PC-9 (cell line): ENCODE results near the gene SPATS1. TPM values are rescaled to one million over a fixed set of nuclear protein-coding genes. Genes with fewer than 3 reads are reported as not detected.

Experiments used
- BruUV-seq: library from RNA; stranded (reverse); fragments of 400-500 nt; replicated peaks from 2 replicates; lab custom pipeline; 2021; lab: Mats Ljungman, UMichigan
- CTCF ChIA-PET: fragments of 300-600 bp; sonication (Branson Sonifier 250); formaldehyde crosslinking; loops from one replicate; lab custom pipeline; 2022; ENCODE audit warnings: antibody characterized with exemption; lab: Charles Lee
- POLR2A ChIA-PET: fragments of 300-600 bp; sonication (Branson Sonifier 250); formaldehyde crosslinking; loops from one replicate; lab custom pipeline; 2022; ENCODE audit warnings: antibody characterized with exemption; ENCODE audit not compliant: unreplicated experiment; lab: Charles Lee
- DNase-seq, 2 experiments: peaks; one replicate each; pipeline versions ENCODE4 v3.0.0 to v3.0.0-alpha.2; 2015 to 2022; ENCODE audit warnings: mixed read lengths in 1 of 2
- H2AFZ ChIP-seq: fragments of 200-600 bp; sonication (generic); 2 replicates; pipeline ENCODE4 v1.8.1; 2017; ENCODE audit warnings: antibody characterized with exemption
- H3F3A ChIP-seq: fragments of 200-600 bp; sonication (generic); 2 replicates; pipeline ENCODE4 v1.8.1; 2017; ENCODE audit warnings: antibody characterized with exemption, mild to moderate bottlenecking, low read depth; ENCODE audit not compliant: insufficient read depth
- H3K27ac ChIP-seq: fragments of 200-600 bp; sonication (generic); 2 replicates; pipeline ENCODE4 v1.6.1; 2016; ENCODE audit warnings: mixed run types
- H3K27me3 ChIP-seq: fragments of 200-600 bp; sonication (generic); 2 replicates; pipeline ENCODE4 v1.6.1; 2016; ENCODE audit warnings: low read depth, mixed run types; ENCODE audit not compliant: insufficient read depth
- H3K36me3 ChIP-seq: fragments of 200-600 bp; sonication (generic); 2 replicates; pipeline ENCODE4 v1.6.1; 2016; ENCODE audit warnings: low read depth, mixed run types
- H3K4me1 ChIP-seq: fragments of 200-600 bp; sonication (generic); replicated peaks from 2 replicates; pipeline ENCODE4 v1.6.1; 2016; ENCODE audit warnings: mixed run types; ENCODE audit not compliant: insufficient read depth
- H3K4me2 ChIP-seq: fragments of 200-600 bp; sonication (generic); 2 replicates; pipeline ENCODE4 v1.6.1; 2017; ENCODE audit warnings: mixed run types
- H3K4me3 ChIP-seq: fragments of 200-600 bp; sonication (generic); 2 replicates; pipeline ENCODE4 v1.6.1; 2016; ENCODE audit warnings: mixed run types
- H3K79me2 ChIP-seq: fragments of 200-600 bp; sonication (generic); 2 replicates; pipeline ENCODE4 v1.6.1; 2017; ENCODE audit warnings: low read depth, mixed run types
- H3K9me2 ChIP-seq: fragments of 200-600 bp; sonication (generic); 2 replicates; pipeline ENCODE4 v1.8.1; 2017; ENCODE audit warnings: mild to moderate bottlenecking; ENCODE audit not compliant: insufficient read depth
- H3K9me3 ChIP-seq: fragments of 200-600 bp; sonication (generic); 2 replicates; pipeline ENCODE4 v1.8.1; 2016; ENCODE audit warnings: low read depth; ENCODE audit not compliant: insufficient read depth
- H4K20me1 ChIP-seq: fragments of 200-600 bp; sonication (generic); 2 replicates; pipeline ENCODE4 v1.8.1; 2017; ENCODE audit not compliant: insufficient read depth
- EZH2 ChIP-seq: fragments of 200-600 bp; sonication (generic); IDR thresholded peaks from 2 replicates; pipeline ENCODE4 v1.8.0; 2017; ENCODE audit warnings: antibody characterized with exemption, low read depth
- intact Hi-C: fragments of 100-400 bp; cut with micrococcal nuclease; formaldehyde crosslinking; loops from one replicate; pipeline ENCODE4 v1.10.0; 2022; ENCODE audit not compliant: unreplicated experiment
- total RNA-seq: library from RNA; stranded (reverse); gene quantifications from 2 replicates; pipeline ENCODE4 v1.2.3, GENCODE V29; 2021
- TF ChIP-seq, protein P1 (sequence below): fragments of 200-600 bp; sonication (generic); conservative IDR thresholded peaks from 2 replicates; pipeline ENCODE4 v1.6.1; 2017; ENCODE audit warnings: mixed run types, antibody characterized with exemption, mild to moderate bottlenecking, moderate library complexity

The SPATS1 gene
- total RNA-seq, 1 experiment from 2014 or later, result not detected

DNA sequence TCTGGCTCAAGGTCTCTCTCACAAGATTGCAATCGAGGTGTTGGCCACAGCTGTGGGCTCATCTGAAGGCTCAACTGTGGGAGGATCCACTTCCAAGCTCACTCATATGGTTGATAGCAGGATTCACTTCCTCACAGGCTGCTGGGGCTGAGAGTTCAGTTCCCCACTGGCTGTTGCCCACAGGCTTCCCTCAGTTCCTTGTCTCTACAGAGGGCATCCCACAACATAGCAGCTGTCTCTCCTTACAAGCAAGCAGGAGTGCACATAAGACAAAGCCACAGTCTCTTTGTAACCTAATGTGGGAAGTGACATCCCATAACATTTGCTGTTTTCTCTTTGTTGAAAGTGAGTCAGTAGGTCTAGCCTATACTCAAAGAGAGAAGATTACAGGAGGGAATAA is 14.0 kb downstream of the SPATS1 start:
- Histone ChIP-seq H3K9me3 (no peaks in the 10 kb centered on the region), H3K9me2 (no peaks in the 10 kb centered on the region; the same call in 1 of the 2 replicates), H3K27ac (no peak overlapping the region), H3F3A (no peaks in the 10 kb centered on the region), H3K4me2 (no peak overlapping the region), H3K27me3 (peaks cover 19% of the 10 kb centered on the region), H4K20me1 (no peaks in the 10 kb centered on the region), H2AFZ (no peak overlapping the region), H3K79me2 (no peaks in the 10 kb centered on the region), H3K4me1 (no peaks in the 10 kb centered on the region), H3K4me3 (no peak overlapping the region), H3K36me3 (no peaks in the 10 kb centered on the region)
- BruUV-seq, result no TSS peak
- DNase-seq, result no peak
- intact Hi-C loops, result no loop called here
- CTCF ChIA-PET, result no interaction called here
- no peak for TF ChIP-seq EZH2
- TF ChIP-seq, protein P1, sequence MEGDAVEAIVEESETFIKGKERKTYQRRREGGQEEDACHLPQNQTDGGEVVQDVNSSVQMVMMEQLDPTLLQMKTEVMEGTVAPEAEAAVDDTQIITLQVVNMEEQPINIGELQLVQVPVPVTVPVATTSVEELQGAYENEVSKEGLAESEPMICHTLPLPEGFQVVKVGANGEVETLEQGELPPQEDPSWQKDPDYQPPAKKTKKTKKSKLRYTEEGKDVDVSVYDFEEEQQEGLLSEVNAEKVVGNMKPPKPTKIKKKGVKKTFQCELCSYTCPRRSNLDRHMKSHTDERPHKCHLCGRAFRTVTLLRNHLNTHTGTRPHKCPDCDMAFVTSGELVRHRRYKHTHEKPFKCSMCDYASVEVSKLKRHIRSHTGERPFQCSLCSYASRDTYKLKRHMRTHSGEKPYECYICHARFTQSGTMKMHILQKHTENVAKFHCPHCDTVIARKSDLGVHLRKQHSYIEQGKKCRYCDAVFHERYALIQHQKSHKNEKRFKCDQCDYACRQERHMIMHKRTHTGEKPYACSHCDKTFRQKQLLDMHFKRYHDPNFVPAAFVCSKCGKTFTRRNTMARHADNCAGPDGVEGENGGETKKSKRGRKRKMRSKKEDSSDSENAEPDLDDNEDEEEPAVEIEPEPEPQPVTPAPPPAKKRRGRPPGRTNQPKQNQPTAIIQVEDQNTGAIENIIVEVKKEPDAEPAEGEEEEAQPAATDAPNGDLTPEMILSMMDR, result no peak
- POLR2A ChIA-PET, result no interaction called here

DNA sequence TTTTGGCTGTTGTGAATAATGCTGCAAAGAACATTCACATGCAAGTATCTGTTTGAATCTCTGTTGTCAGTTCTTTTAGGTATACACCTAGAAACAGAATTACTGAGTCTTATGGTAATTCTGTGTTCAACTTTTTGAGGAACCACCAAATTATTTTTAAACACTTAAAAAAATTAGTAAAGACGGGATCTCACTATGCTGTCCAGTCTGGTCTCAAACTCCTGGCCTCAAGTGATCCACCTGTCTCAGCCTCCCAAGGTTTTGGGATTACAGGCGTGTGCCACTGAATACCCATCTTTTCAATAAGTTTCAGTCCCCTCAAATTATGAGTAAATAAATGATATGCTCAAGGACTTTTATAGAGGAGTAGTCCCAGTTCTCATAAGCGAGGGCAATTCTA is 17.5 kb downstream of the SPATS1 start:
- no peaks in the 10 kb centered on the region for H3K79me2 ChIP-seq
- H3K4me2 ChIP-seq, result no peak overlapping the region
- H3K4me1 ChIP-seq, result no peaks in the 10 kb centered on the region
- intact Hi-C loops, result no loop called here
- no peaks in the 10 kb centered on the region for H3K36me3 ChIP-seq
- no peaks in the 10 kb centered on the region for H3F3A ChIP-seq
- no peak overlapping the region for H3K4me3 ChIP-seq
- H2AFZ ChIP-seq, result no peak overlapping the region
- no peak for TF ChIP-seq EZH2
- TF ChIP-seq, protein P1, result no peak
- H3K9me3 ChIP-seq, result no peaks in the 10 kb centered on the region
- no peaks in the 10 kb centered on the region for H4K20me1 ChIP-seq
- DNase-seq, result no peak
- no peak overlapping the region for H3K27ac ChIP-seq
- no TSS peak for BruUV-seq
- ChIA-PET CTCF (no interaction called here), POLR2A (no interaction called here)
- H3K9me2 ChIP-seq, result no peaks in the 10 kb centered on the region; the same call in 1 of the 2 replicates
- H3K27me3 ChIP-seq, result peaks cover 24% of the 10 kb centered on the region

GRCh38 chr6:44361947-44362346 is 19.5 kb downstream of the SPATS1 start:
- Histone ChIP-seq H3K27ac (no peak overlapping the region), H4K20me1 (no peaks in the 10 kb centered on the region), H3F3A (no peaks in the 10 kb centered on the region), H3K27me3 (peaks cover 15% of the 10 kb centered on the region), H3K79me2 (no peaks in the 10 kb centered on the region), H2AFZ (no peak overlapping the region), H3K4me2 (no peak overlapping the region), H3K36me3 (no peaks in the 10 kb centered on the region), H3K4me1 (no peaks in the 10 kb centered on the region), H3K9me3 (no peaks in the 10 kb centered on the region), H3K9me2 (no peaks in the 10 kb centered on the region; the same call in 1 of the 2 replicates), H3K4me3 (no peak overlapping the region)
- intact Hi-C loops, result no loop called here
- BruUV-seq, result no TSS peak
- DNase-seq, result no peak
- ChIA-PET CTCF (interaction anchor here (0.9 kb wide), 1 partner anchor 364 kb away, joined by 3 read pairs; no protein-coding TSS in a partner anchor), POLR2A (no interaction called here)
- TF ChIP-seq, protein P1, result no peak
- no peak for TF ChIP-seq EZH2
